C4-2B (cell line): Measurements from ENCODE around the gene TM9SF4.

Experiments
- CTCF ChIP-seq: fragments of 450-650 bp; conservative IDR thresholded peaks from 2 replicates; pipeline ENCODE4 v1.5.1; 2017; ENCODE audit warnings: mild to moderate bottlenecking
- ZFX ChIP-seq: fragments of 450-650 bp; IDR thresholded peaks from 2 replicates; pipeline ENCODE4 v1.6.1; 2017

GRCh38 chr20:32206760-32207625 lies 97.5 kb downstream of the TM9SF4 start:
- TF ChIP-seq CTCF (no peak), ZFX (no peak; the same call in 1 of the 2 replicates)
